ENCODE measurements around the gene CD63.

DNA sequence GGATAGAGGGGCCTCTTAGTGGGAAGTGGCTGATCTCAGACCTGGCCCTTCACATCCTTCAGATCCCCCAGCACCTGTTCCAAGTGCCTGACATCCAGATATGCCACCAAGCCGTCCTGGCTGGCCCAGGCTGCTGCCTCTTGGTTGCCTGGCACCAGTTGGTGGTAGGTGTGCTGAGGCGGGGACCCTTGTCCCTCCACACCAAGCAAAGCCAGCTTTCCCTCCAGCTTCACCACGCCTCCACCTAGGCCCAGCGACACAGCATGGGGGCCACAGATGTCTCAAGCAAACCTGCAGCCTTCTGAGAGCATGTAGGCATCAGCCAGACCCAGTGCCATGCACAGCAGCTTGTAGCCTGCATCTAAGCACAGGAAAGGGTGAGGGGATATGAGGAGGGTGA is 3.5 kb upstream of the CD63 start:
- TF ChIP-seq, protein P1, sequence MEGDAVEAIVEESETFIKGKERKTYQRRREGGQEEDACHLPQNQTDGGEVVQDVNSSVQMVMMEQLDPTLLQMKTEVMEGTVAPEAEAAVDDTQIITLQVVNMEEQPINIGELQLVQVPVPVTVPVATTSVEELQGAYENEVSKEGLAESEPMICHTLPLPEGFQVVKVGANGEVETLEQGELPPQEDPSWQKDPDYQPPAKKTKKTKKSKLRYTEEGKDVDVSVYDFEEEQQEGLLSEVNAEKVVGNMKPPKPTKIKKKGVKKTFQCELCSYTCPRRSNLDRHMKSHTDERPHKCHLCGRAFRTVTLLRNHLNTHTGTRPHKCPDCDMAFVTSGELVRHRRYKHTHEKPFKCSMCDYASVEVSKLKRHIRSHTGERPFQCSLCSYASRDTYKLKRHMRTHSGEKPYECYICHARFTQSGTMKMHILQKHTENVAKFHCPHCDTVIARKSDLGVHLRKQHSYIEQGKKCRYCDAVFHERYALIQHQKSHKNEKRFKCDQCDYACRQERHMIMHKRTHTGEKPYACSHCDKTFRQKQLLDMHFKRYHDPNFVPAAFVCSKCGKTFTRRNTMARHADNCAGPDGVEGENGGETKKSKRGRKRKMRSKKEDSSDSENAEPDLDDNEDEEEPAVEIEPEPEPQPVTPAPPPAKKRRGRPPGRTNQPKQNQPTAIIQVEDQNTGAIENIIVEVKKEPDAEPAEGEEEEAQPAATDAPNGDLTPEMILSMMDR (conservative IDR thresholded peaks at IDR 0.05 in 1 of 2, IDR thresholded peaks at IDR 0.05 in 1 of 2; ENCODE audit: low read depth in 1 of 2, low read length in 2 of 2), result no peak
- TF ChIP-seq EZH2 (IDR thresholded peaks at IDR 0.05; ENCODE audit: low read length, missing control alignments), result no peak
